Measurements from ENCODE around the gene DNAH6. TPM values are rescaled to one million over a fixed set of nuclear protein-coding genes. Genes with fewer than 3 reads are reported as not detected.

DNAH6 gene
- total RNA-seq, 1 experiment from 2014 or later, result not detected

GRCh38 chr2:84654414-84654813 is 138.1 kb downstream of the DNAH6 start:
- BruUV-seq (replicated peaks), result no TSS peak

GRCh38 chr2:84669122-84669521 is 152.8 kb downstream of the DNAH6 start:
- no peak for DNase-seq (ENCODE audit: low spot score)
- no TSS peak for BruUV-seq (replicated peaks)
- Histone ChIP-seq H3K27ac (ENCODE audit: low read depth, low read length, poor library complexity, severe bottlenecking) (no peak overlapping the region), H3K27me3 (replicated peaks; ENCODE audit: insufficient read depth, low read depth, low read length, poor library complexity) (peaks cover 2% of the 10 kb centered on the region), H3K4me3 (ENCODE audit: low read depth, low read length, poor library complexity, severe bottlenecking) (no peak overlapping the region), H3K36me3 (ENCODE audit: insufficient read depth, low read length, poor library complexity, severe bottlenecking) (no peaks in the 10 kb centered on the region), H3K9me3 (ENCODE audit: low read depth, low read length, poor library complexity, severe bottlenecking) (no peaks in the 10 kb centered on the region), H3K4me1 (ENCODE audit: insufficient read depth, low read length, poor library complexity, severe bottlenecking) (no peaks in the 10 kb centered on the region)
- ChIA-PET POLR2A (ENCODE audit: low non-redundant PET) (no interaction called here), CTCF (no interaction called here)
- intact Hi-C loops (cut with micrococcal nuclease; ENCODE audit: unreplicated experiment), result no loop called here
- TF ChIP-seq EZH2 (IDR thresholded peaks at IDR 0.05; ENCODE audit: borderline replicate concordance, low read depth, low read length, poor library complexity, severe bottlenecking), result no peak

More at GRCh38 chr2:84654414-84654813, 138.1 kb downstream of the DNAH6 start:
- Histone ChIP-seq H3K27me3 (replicated peaks; ENCODE audit: insufficient read depth, low read depth, low read length, poor library complexity) (peaks cover 15% of the 10 kb centered on the region), H3K4me1 (ENCODE audit: insufficient read depth, low read length, poor library complexity, severe bottlenecking) (no peaks in the 10 kb centered on the region), H3K9me3 (ENCODE audit: low read depth, low read length, poor library complexity, severe bottlenecking) (no peaks in the 10 kb centered on the region), H3K4me3 (ENCODE audit: low read depth, low read length, poor library complexity, severe bottlenecking) (no peak overlapping the region), H3K36me3 (ENCODE audit: insufficient read depth, low read length, poor library complexity, severe bottlenecking) (no peaks in the 10 kb centered on the region), H3K27ac (ENCODE audit: low read depth, low read length, poor library complexity, severe bottlenecking) (no peak overlapping the region)
- intact Hi-C loops (cut with micrococcal nuclease; ENCODE audit: unreplicated experiment), result no loop called here
- DNase-seq (ENCODE audit: low spot score), result no peak
- ChIA-PET POLR2A (ENCODE audit: low non-redundant PET) (no interaction called here), CTCF (no interaction called here)
- TF ChIP-seq CTCF (conservative IDR thresholded peaks at IDR 0.05; ENCODE audit: low read depth, low read length) (no peak), EZH2 (IDR thresholded peaks at IDR 0.05; ENCODE audit: borderline replicate concordance, low read depth, low read length, poor library complexity, severe bottlenecking) (no peak)

- no peak for DNase-seq (ENCODE audit: low spot score)
- Histone ChIP-seq H3K27ac (ENCODE audit: low read depth, low read length, poor library complexity, severe bottlenecking) (no peak overlapping the region), H3K9me3 (ENCODE audit: low read depth, low read length, poor library complexity, severe bottlenecking) (no peaks in the 10 kb centered on the region), H3K4me3 (ENCODE audit: low read depth, low read length, poor library complexity, severe bottlenecking) (no peak overlapping the region), H3K36me3 (ENCODE audit: insufficient read depth, low read length, poor library complexity, severe bottlenecking) (no peaks in the 10 kb centered on the region), H3K4me1 (ENCODE audit: insufficient read depth, low read length, poor library complexity, severe bottlenecking) (no peaks in the 10 kb centered on the region), H3K27me3 (replicated peaks; ENCODE audit: insufficient read depth, low read depth, low read length, poor library complexity) (peaks cover 2% of the 10 kb centered on the region)
- intact Hi-C loops (cut with micrococcal nuclease; ENCODE audit: unreplicated experiment), result no loop called here
- ChIA-PET CTCF (no interaction called here), POLR2A (ENCODE audit: low non-redundant PET) (no interaction called here)
- TF ChIP-seq EZH2 (IDR thresholded peaks at IDR 0.05; ENCODE audit: borderline replicate concordance, low read depth, low read length, poor library complexity, severe bottlenecking), result no peak
- TF ChIP-seq CTCF (conservative IDR thresholded peaks at IDR 0.05; ENCODE audit: low read depth, low read length), result no peak
- no TSS peak for BruUV-seq (replicated peaks)
Observed at GRCh38 chr2:84674099-84674498, 157.8 kb downstream of the DNAH6 start.

DNA sequence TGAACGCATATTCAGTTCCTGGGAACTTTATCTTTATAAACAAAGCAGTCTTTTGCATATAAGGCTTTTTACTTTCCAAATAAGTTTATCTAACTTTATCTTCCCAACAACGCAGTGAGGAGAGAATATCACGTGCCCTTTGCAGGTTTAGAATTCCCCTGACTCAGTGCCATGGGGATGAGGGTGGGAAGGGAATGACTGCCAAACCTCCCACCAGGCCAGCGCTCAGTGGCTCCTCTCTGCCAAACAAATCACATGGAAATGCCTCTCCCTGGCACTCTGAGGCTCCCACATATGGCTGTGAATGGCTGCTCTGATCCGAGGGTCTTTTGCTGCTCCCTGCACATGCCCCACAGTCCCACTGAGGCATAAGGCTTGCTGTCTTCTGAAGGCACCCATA is 158.3 kb downstream of the DNAH6 start:
- no TSS peak for BruUV-seq (replicated peaks)
- no peaks in the 10 kb centered on the region for H3K36me3 ChIP-seq (ENCODE audit: insufficient read depth, low read length, poor library complexity, severe bottlenecking)
- ChIA-PET POLR2A (ENCODE audit: low non-redundant PET) (no interaction called here), CTCF (no interaction called here)
- H3K27me3 ChIP-seq (replicated peaks; ENCODE audit: insufficient read depth, low read depth, low read length, poor library complexity), result peaks cover 2% of the 10 kb centered on the region
- no peak overlapping the region for H3K27ac ChIP-seq (ENCODE audit: low read depth, low read length, poor library complexity, severe bottlenecking)
- no peaks in the 10 kb centered on the region for H3K9me3 ChIP-seq (ENCODE audit: low read depth, low read length, poor library complexity, severe bottlenecking)
- TF ChIP-seq EZH2 (IDR thresholded peaks at IDR 0.05; ENCODE audit: borderline replicate concordance, low read depth, low read length, poor library complexity, severe bottlenecking) (no peak), CTCF (conservative IDR thresholded peaks at IDR 0.05; ENCODE audit: low read depth, low read length) (no peak)
- no peaks in the 10 kb centered on the region for H3K4me1 ChIP-seq (ENCODE audit: insufficient read depth, low read length, poor library complexity, severe bottlenecking)
- no peak for DNase-seq (ENCODE audit: low spot score)
- intact Hi-C loops (cut with micrococcal nuclease; ENCODE audit: unreplicated experiment), result no loop called here
- H3K4me3 ChIP-seq (ENCODE audit: low read depth, low read length, poor library complexity, severe bottlenecking), result no peak overlapping the region
